Stimulated activated effector memory CD8-positive, alpha-beta T cell treated with anti-CD3 and anti-CD28 coated beads, Interleukin-12 subunit alpha, Interleukin-12 subunit beta, amount 100 ng/mL, for 72 hours (primary cell): ENCODE results near the gene TEX35.
"Not testable (repeated sequence)": the region's sequence is repeated elsewhere in the genome, so short reads cannot be mapped to it uniquely, and the experiment has no call there.

Experiments
- ATAC-seq: fragments of 150-1000 bp; cut with Tn5 transposase; 2 replicates; pipeline ENCODE4 v1.10.0; 2021
- DNase-seq, 2 donors: peaks; one replicate each; pipeline ENCODE4 v3.0.0; 2021 to 2022; ENCODE audit warnings: low spot score in 2 of 2
- H3K27ac Mint-ChIP-seq: one replicate; pipeline ENCODE4 v1.8.0; 2022; ENCODE audit warnings: mild to moderate bottlenecking, mixed read lengths
- H3K36me3 Mint-ChIP-seq: one replicate; pipeline ENCODE4 v1.8.0; 2022; ENCODE audit warnings: mild to moderate bottlenecking, mixed read lengths
- H3K4me1 Mint-ChIP-seq: one replicate; pipeline ENCODE4 v1.8.0; 2022; ENCODE audit warnings: mixed read lengths
- H3K4me3 Mint-ChIP-seq: one replicate; pipeline ENCODE4 v1.8.0; 2022; ENCODE audit warnings: mild to moderate bottlenecking, mixed read lengths
- H3K9me3 Mint-ChIP-seq: one replicate; pipeline ENCODE4 v1.8.0; 2022; ENCODE audit warnings: mixed read lengths

TEX35 gene

DNA sequence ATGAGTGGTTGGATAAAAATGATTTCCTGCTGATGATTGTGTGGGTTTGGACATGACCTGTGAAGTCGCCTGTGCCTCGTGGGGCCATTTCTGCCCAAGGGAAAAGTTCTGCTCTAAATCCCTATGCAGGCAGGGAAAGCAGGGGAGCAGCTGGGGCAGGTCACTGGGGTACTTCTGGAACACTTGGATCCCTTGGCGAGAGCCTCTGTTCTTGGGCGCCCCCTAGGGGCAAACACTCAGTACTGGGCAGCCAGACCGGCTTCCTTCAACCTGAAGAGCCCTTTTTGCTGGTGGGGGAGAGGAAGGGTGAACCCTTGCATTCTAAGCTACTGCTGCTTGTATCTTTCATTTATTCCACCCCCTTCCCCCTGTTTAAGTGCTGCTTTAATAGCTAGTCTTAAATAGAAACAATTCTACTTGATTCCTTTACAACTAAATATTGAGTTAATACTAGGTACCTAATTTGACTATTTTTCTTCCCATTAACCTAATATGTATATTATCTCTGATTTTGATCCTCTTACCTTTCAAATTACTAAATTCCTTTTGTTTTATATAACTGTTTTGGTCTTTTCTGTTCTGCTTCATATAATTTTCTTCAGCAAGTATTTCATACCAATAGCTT, 11.1 kb upstream of the TEX35 start:
- peaks cover 4% of the 10 kb centered on the region for H3K4me1 Mint-ChIP-seq

DNA sequence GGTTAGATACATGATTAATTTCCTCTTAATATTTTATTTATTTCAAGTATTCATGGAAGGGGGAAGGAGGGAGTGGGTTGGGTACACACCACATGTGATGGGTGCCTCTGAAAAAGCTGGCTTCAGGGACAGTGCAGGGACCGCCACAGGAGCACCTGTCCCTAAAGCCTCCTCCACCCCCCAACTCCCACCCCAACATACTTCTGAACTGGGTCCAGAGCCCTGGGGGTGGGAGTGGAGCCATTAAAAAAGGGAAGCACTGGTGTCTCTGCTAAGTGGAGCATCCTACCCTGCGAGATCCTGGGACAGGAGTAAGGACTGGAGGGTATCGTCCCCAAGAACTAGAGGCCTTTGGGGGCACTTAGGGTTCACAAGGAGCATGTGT, 10.6 kb upstream of the TEX35 start:
- ATAC-seq = no peak

More for the DNA sequence above, 11.1 kb upstream of the TEX35 start:
- Mint-ChIP-seq H3K36me3 (no peaks in the 10 kb centered on the region), H3K27ac (no peak overlapping the region), H3K4me3 (no peak overlapping the region), H3K9me3 (no peaks in the 10 kb centered on the region)
- ATAC-seq = peak; percentile 48
- peak; percentile 41 to 75 for DNase-seq

DNA sequence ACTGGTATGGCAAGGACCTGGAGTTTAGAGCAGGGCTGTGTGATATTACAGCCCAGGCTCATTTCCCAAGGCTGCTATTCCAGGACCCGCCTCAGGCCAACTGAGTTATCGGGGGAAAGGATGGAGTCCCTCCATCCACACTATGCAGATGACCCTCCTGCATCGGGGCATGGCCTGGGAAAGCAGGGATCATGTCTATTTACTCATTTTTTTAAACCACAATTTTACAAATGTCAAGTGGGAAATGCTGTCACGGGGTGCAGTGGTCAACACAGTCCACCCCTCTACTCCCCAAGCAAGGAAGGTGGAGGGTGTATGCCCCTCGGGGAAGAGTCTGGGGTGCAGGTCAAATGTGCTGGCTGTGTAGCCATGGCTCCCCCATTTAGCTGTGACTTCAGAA, 10.1 kb upstream of the TEX35 start:
- no peak overlapping the region for H3K4me3 Mint-ChIP-seq
- no peak overlapping the region for H3K27ac Mint-ChIP-seq
- DNase-seq (no peak), ATAC-seq (no peak)
- H3K9me3 Mint-ChIP-seq = no peaks in the 10 kb centered on the region
- peaks cover 4% of the 10 kb centered on the region for H3K4me1 Mint-ChIP-seq
- no peaks in the 10 kb centered on the region for H3K36me3 Mint-ChIP-seq

More for the DNA sequence above, 10.6 kb upstream of the TEX35 start:
- Mint-ChIP-seq H3K27ac (no peak overlapping the region), H3K4me1 (peaks cover 4% of the 10 kb centered on the region), H3K4me3 (no peak overlapping the region), H3K36me3 (no peaks in the 10 kb centered on the region), H3K9me3 (no peaks in the 10 kb centered on the region)
- no peak for DNase-seq

DNA sequence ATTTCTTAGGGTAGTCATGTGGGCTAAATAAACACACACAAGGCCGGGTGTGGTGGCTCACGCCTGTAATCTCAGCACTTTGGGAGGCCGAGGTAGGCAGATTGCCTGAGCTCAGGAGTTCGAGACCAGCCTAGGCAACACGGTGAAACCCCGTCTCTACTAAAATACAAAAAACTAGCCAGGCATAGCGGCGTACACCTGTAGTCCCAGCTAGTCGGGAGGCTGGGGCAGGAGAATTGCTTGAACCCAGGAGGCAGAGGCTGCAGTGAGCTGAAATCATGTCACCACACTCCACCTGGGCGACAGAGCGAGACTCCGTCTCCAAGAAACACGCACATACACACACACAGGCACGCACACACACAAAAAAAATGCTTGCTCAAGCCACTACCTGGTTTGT, 9.6 kb upstream of the TEX35 start:
- not testable (repeated sequence) for H3K4me1 Mint-ChIP-seq, ATAC-seq, H3K36me3 Mint-ChIP-seq, H3K4me3 Mint-ChIP-seq, H3K27ac Mint-ChIP-seq, DNase-seq, H3K9me3 Mint-ChIP-seq

DNA sequence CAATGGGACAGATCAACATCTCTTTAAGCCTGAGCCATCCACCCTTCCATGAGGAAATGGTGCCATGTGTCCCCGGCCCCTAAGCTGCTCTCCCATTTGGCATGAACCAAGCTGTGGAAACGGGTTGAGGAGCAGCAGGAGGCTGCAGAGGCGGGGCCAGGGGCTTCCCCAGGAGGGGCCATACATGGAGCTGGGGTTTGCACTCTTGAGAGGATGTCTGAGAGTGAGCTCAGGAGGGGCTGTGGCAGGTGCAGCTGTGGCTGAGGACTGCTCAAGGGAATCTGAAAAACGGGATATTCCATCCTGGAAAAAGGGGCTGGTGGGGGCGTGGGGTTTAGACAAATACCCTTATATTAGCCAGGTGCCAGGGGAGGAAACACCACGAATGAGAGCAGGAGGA, 9.1 kb upstream of the TEX35 start:
- H3K36me3 Mint-ChIP-seq = no peaks in the 10 kb centered on the region
- peaks cover 4% of the 10 kb centered on the region for H3K4me1 Mint-ChIP-seq
- H3K4me3 Mint-ChIP-seq = no peak overlapping the region
- no peaks in the 10 kb centered on the region for H3K9me3 Mint-ChIP-seq
- H3K27ac Mint-ChIP-seq = no peak overlapping the region
- DNase-seq = no peak
- ATAC-seq = no peak

DNA sequence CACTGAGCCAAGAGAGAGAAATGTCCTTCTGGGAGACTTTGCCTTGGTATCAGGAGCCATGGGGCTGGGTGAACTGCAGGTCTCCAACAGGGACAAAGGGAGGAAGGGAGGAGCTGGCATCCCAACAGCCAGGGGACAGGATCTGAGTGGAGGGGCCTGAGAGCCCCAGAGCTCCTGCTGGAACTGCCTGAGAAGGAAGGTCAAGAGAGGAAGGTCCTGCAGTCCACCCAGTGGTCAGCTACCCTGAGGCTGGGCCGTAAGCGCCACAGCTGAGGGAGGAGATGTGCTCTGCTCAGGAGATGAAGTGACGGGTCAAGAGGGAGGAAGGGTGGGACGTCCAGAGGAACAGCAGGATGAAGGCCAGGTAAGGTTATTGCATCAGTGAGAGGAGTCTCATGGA, 8.6 kb upstream of the TEX35 start:
- Mint-ChIP-seq H3K27ac (no peak overlapping the region), H3K36me3 (no peaks in the 10 kb centered on the region), H3K4me1 (peaks cover 4% of the 10 kb centered on the region), H3K4me3 (no peak overlapping the region), H3K9me3 (no peaks in the 10 kb centered on the region)
- ATAC-seq (no peak), DNase-seq (no peak)

DNA sequence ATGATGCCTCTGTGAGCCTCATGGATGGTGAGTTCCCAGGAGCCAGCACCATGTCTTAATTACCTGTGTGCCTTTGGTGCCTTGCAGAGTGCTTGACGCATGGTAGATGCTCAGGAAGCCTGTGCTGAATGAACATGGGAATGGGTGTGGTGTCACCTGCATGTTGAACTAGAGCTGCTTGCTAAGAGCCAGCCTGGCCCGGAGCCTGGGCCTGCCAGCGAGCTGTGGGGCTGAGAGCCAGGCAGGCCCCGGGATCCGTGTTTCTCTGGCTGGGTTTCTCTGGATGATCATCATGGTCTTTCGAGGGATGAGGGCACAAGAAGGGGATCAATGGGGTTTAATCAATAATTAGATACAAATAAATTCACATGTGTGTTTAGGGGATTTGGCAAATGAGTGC, 6.7 kb upstream of the TEX35 start:
- peaks cover 4% of the 10 kb centered on the region for H3K4me1 Mint-ChIP-seq
- no peak overlapping the region for H3K4me3 Mint-ChIP-seq
- no peaks in the 10 kb centered on the region for H3K36me3 Mint-ChIP-seq
- no peaks in the 10 kb centered on the region for H3K9me3 Mint-ChIP-seq
- ATAC-seq (no peak), DNase-seq (no peak)
- no peak overlapping the region for H3K27ac Mint-ChIP-seq

DNA sequence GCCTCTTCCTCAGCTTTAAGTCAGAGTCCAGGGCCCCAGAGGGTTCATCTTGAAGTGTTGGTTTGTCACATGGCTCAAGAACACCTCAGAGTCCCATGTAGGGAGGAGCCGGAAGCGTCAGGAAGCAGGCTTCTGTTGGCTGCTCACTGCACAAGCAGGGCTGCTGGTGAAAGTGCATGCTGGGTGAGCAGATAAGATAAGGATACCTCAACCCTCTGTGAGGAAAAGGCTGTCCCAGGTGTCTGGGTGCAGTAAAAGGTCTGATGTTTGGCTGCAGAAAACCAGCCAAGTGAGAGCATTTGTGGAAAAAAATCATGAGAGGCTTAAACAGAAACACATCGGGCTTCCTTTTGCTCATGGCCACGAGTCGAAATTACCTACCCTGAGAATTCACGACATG, 6.2 kb upstream of the TEX35 start:
- Mint-ChIP-seq H3K4me1 (peaks cover 2% of the 10 kb centered on the region), H3K4me3 (no peak overlapping the region), H3K27ac (no peak overlapping the region), H3K36me3 (no peaks in the 10 kb centered on the region), H3K9me3 (no peaks in the 10 kb centered on the region)
- DNase-seq (no peak), ATAC-seq (no peak)

DNA sequence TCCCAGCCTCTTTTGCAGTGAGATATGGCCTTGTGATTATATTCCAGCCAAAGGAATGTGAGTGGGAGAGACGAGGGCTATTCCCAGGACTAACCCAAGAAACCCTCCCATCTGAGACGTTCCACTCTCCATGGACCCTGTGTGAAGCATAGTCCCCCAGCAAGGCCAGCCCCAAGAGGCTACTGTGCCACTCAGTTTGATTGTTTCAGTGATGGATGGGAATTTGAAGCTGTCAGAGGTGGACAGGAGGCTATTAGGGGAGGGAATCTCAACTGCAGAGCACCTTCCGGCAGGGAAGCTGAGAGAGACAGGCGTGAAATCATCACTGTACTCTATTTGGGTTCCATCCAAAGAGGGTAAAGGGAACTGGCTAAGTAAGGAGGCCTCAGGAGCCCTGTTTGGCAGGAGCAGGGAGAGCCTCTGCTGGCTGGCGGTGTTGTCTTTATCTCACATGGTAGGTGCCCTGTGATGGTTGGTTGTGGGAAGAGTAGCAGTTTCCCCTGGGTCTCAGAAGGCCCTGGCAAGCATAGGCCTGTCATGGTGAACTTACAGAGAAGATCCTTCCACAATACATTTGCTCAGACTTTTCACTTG, 3.4 kb upstream of the TEX35 start:
- H3K27ac Mint-ChIP-seq = no peak overlapping the region
- no peak overlapping the region for H3K4me3 Mint-ChIP-seq
- no peaks in the 10 kb centered on the region for H3K36me3 Mint-ChIP-seq
- ATAC-seq (no peak), DNase-seq (no peak)
- H3K4me1 Mint-ChIP-seq = no peaks in the 10 kb centered on the region
- no peaks in the 10 kb centered on the region for H3K9me3 Mint-ChIP-seq

DNA sequence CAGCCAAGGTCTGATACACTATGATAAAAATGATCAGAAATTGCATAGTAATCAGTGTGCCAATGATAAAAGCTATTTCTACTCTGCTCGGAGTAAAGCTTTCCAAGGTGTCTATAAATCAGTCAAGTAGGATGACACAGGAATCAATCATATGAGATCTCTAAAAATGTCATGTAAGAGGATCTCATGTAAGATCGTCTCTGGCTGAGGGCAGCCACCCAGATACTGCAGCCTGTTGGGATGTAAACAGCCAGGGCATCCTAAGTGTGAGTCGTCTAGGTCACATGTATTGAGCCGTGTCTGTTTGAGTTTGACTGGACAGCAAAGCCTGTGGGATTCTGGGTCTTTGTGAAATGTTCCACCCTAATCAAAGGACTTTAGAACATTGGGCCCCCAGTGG, 2.8 kb upstream of the TEX35 start:
- no peaks in the 10 kb centered on the region for H3K4me1 Mint-ChIP-seq
- no peak overlapping the region for H3K4me3 Mint-ChIP-seq
- H3K9me3 Mint-ChIP-seq = no peaks in the 10 kb centered on the region
- DNase-seq (no peak), ATAC-seq (no peak)
- H3K27ac Mint-ChIP-seq = no peak overlapping the region
- no peaks in the 10 kb centered on the region for H3K36me3 Mint-ChIP-seq

DNA sequence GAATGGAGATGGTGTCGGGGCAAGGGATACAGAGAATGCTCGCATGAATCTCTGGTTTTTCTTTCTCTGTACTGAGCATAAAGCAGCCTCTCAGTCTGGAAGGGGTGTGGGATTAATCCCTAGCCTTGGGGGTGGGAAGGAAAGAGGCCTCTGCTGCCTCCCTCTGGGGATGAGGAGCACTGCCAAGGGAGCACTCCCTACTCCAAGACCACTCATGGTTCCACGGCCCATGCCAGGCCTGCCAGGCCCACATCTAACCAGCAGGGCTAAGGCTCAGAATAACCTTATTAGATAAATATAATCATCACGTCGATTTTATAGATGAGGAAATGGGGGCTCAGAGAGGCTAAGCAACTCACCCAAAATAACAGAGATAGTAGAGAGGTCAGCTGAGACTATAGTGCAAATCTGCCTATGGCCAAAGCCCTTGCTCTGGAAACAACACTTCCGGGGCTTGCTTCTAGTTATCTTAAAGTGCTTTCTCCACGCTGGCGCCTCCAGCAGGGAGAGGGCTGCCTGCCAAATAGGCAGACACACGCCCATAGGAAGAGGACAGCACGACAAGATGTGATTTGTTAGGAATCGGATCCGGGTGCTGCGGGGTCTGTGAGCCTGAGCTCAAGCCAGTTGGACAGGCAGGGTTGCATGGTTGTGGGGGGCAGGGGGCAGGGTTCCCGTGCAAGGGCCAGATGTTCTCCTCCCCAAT, 522 bp downstream of the TEX35 start:
- H3K4me1 Mint-ChIP-seq = no peaks in the 10 kb centered on the region
- no peak overlapping the region for H3K4me3 Mint-ChIP-seq
- H3K27ac Mint-ChIP-seq = no peak overlapping the region
- no peak for ATAC-seq
- no peaks in the 10 kb centered on the region for H3K36me3 Mint-ChIP-seq
- no peak for DNase-seq
- no peaks in the 10 kb centered on the region for H3K9me3 Mint-ChIP-seq

DNA sequence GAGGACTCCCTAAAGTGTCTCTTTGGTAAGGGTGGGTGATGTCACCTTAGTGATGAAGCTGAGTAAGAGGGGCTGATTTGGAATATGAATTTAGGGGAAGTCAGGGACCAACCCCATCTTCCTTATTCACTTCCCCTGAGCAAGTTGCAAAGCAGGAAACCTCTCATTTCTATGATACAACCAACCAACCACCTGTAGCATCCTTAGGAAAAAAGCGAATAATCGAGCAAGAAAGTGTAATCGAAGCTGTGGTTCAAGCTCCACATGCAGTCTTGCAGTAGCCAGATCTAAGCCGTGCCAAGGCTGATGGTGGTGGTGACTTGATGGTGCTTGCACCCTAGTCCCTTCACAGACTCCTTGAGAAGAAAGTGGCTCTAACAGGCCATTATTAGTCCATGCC, 3.2 kb downstream of the TEX35 start:
- ATAC-seq (no peak), DNase-seq (no peak)
- no peaks in the 10 kb centered on the region for H3K4me1 Mint-ChIP-seq
- H3K36me3 Mint-ChIP-seq = no peaks in the 10 kb centered on the region
- H3K9me3 Mint-ChIP-seq = no peaks in the 10 kb centered on the region
- H3K4me3 Mint-ChIP-seq = no peak overlapping the region
- no peak overlapping the region for H3K27ac Mint-ChIP-seq

DNA sequence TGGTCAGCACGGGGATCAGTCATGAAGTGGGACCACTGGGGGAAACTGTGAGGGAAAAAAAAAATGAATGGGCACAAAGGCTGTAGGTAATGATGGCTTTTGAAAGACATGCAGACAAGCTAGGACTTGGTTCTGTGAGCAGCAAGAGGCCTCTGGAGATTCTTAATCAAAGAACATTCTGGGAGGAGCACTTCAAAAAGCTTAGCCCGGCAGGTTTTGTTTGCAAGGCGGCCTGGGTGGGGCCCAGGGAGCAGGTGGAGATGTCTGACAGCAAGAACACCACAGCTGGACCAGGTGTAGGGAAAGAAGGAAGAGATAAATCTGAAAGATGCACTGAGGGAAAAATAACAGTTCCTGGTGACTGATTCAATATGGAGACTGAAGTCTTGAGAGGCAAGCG, 6.0 kb downstream of the TEX35 start:
- Mint-ChIP-seq H3K4me1 (no peaks in the 10 kb centered on the region), H3K9me3 (no peaks in the 10 kb centered on the region), H3K4me3 (no peak overlapping the region), H3K27ac (no peak overlapping the region), H3K36me3 (no peaks in the 10 kb centered on the region)
- ATAC-seq (no peak), DNase-seq (no peak)

DNA sequence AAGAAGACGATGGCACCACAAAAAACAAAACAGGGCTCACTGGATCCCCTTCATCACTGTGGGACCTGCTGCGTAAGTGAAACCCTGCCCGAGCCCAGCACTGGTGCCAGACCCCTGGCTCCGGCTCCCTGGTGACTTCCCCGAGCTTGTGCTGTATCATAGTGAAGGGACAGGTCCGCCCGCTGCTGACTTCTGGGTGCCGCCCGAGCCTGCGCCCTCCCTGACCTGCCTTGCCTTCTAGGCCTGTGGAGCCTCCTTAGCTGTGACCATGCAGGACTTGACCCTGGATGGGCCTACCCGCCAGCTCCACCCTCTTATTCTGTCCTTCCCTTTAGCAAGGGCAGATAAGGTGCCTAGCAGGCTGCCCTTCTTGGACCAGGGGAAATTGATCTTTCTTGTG, 7.9 kb downstream of the TEX35 start:
- Mint-ChIP-seq H3K4me3 (no peak overlapping the region), H3K36me3 (no peaks in the 10 kb centered on the region), H3K27ac (no peak overlapping the region), H3K9me3 (no peaks in the 10 kb centered on the region), H3K4me1 (no peaks in the 10 kb centered on the region)
- ATAC-seq (peak; percentile 49), DNase-seq (no peak)

DNA sequence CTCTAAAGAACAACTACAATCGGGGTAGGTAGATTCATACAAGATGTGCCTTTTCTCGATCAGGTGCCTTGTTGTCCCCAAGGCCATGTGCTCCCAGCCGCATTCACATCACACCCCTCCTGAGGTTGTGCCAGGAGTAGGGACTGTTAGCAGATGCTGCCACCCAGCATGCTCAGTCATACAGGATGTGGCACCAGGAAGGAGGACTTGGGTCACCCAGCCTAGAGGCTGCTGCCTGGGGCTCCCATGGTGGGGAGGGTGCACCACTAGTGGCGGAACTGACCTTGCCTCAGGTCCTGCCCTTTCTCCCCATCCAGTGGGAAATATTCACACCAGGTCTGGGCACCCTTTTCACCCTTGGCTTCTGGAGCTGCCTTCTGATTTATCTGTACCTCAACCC, 8.3 kb downstream of the TEX35 start:
- H3K36me3 Mint-ChIP-seq = no peaks in the 10 kb centered on the region
- H3K9me3 Mint-ChIP-seq = no peaks in the 10 kb centered on the region
- ATAC-seq = peak; percentile 46
- no peak for DNase-seq
- H3K27ac Mint-ChIP-seq = no peak overlapping the region
- H3K4me1 Mint-ChIP-seq = no peaks in the 10 kb centered on the region
- H3K4me3 Mint-ChIP-seq = no peak overlapping the region

DNA sequence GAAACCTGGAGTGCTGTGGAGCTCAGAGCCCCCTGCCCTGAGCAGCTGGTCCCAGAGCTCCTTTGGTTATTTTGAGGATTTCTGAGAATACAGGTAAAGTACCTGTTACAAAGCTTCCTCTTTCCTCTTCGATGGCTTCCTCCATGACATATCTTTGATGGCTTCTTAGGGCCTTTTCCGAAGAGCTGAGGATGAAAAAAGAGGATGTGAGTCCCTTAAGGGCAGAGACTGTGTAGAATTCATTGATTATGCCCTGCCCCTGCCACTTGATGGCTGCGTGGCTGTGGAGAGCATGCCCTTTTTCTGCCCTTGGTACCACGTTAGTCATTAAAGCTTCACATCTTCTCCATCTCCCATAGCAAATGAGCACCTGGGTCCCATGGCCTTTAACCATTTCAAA, 14.2 kb downstream of the TEX35 start:
- DNase-seq (no peak), ATAC-seq (no peak)
- no peak overlapping the region for H3K27ac Mint-ChIP-seq
- no peaks in the 10 kb centered on the region for H3K9me3 Mint-ChIP-seq
- no peaks in the 10 kb centered on the region for H3K4me1 Mint-ChIP-seq
- no peaks in the 10 kb centered on the region for H3K36me3 Mint-ChIP-seq
- no peak overlapping the region for H3K4me3 Mint-ChIP-seq
